DND-41 (cell line): ENCODE results near the gene NME9.

Source experiments
- ATAC-seq: fragments of 200-7000 bp; cut with Tn5 transposase; 3 replicates; pipeline ENCODE4 v1.9.1; 2021; ENCODE audit warnings: low read depth; ENCODE audit not compliant: insufficient read depth
- DNase-seq: peaks from one replicate; pipeline ENCODE4 v3.0.0-alpha.2; 2020
- H2AFZ ChIP-seq: 2 replicates; pipeline ENCODE4 v1.6.0; 2012; ENCODE audit warnings: low read depth, low read length
- H3K27ac ChIP-seq: 2 replicates; pipeline ENCODE4 v1.5.1; 2012; ENCODE audit warnings: low read length, inconsistent platforms
- H3K27me3 ChIP-seq: fragments of 200-600 bp; sonication (generic); 2 replicates; pipeline ENCODE4 v1.6.0; 2012; ENCODE audit warnings: low read length, mild to moderate bottlenecking, inconsistent platforms; ENCODE audit not compliant: insufficient read depth, poor library complexity
- H3K36me3 ChIP-seq: 2 replicates; pipeline ENCODE4 v1.5.1; 2012; ENCODE audit warnings: low read length, inconsistent platforms; ENCODE audit not compliant: insufficient read depth
- H3K4me1 ChIP-seq: 2 replicates; pipeline ENCODE4 v1.5.1; 2012; ENCODE audit warnings: mild to moderate bottlenecking, low read length; ENCODE audit not compliant: insufficient read depth
- H3K4me2 ChIP-seq: 2 replicates; pipeline ENCODE4 v1.6.0; 2012; ENCODE audit warnings: mild to moderate bottlenecking, moderate library complexity, low read length, inconsistent platforms; ENCODE audit not compliant: insufficient read depth
- H3K4me3 ChIP-seq, 2 experiments: fragments of 200-600 bp in 1 of 2; shearing (Covaris generic) in 1 of 2; 2 replicates each; pipeline ENCODE4 v1.5.1; 2012 to 2016; ENCODE audit warnings: inconsistent platforms in 2 of 2, low read length in 2 of 2, mild to moderate bottlenecking in 2 of 2, low read depth in 1 of 2, moderate library complexity in 1 of 2
- H3K79me2 ChIP-seq: 2 replicates; pipeline ENCODE4 v1.6.0; 2012; ENCODE audit warnings: low read length, inconsistent platforms; ENCODE audit not compliant: insufficient read depth
- H3K9ac ChIP-seq: 2 replicates; pipeline ENCODE4 v1.6.0; 2012; ENCODE audit warnings: low read depth, mild to moderate bottlenecking, inconsistent platforms, low read length, moderate library complexity
- H3K9me3 ChIP-seq: 2 replicates; pipeline ENCODE4 v1.5.1; 2012; ENCODE audit warnings: low read length, moderate library complexity, mild to moderate bottlenecking, inconsistent platforms; ENCODE audit not compliant: insufficient read depth, severe bottlenecking
- H4K20me1 ChIP-seq: 2 replicates; pipeline ENCODE4 v1.6.0; 2012; ENCODE audit warnings: low read length; ENCODE audit not compliant: insufficient read depth
- EZH2 ChIP-seq: IDR thresholded peaks from 3 replicates; pipeline ENCODE4 v1.6.1; 2012; ENCODE audit warnings: borderline replicate concordance, low read depth, mild to moderate bottlenecking, moderate library complexity, low read length, inconsistent platforms; ENCODE audit not compliant: severe bottlenecking
- TF ChIP-seq, protein P1 (sequence below): IDR thresholded peaks from 2 replicates; pipeline ENCODE4 v1.5.1; 2012; ENCODE audit warnings: borderline replicate concordance, low read length, moderate library complexity, mild to moderate bottlenecking; ENCODE audit not compliant: poor library complexity, severe bottlenecking; ENCODE audit errors: extremely low read depth

NME9 gene

DNA sequence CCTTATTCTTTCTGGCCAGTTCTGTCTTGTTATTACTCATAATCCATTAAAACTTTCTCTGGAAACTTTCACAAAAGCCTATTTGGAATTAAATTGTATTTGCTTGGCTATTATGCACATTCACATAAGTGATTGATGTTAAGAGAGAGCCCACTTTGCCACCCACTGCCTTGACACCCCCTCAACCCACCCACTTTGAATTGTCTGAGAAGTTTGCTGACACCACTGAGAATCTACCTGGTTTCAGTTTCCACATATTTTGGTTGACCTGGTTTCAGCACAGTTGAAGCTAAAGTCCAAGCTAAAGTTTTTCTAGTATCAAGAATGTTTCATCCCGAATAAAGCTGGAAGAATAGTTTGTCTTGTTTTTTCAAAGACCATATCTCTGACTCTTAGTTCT, 71.7 kb downstream of the NME9 start:
- Histone ChIP-seq H3K79me2 (no peaks in the 10 kb centered on the region), H3K27ac (no peak overlapping the region), H3K27me3 (no peaks in the 10 kb centered on the region), H2AFZ (no peak overlapping the region), H3K4me2 (no peak overlapping the region), H3K36me3 (peaks cover 13% of the 10 kb centered on the region; the same call in 1 of the 2 replicates), H4K20me1 (no peaks in the 10 kb centered on the region), H3K4me3 (no peak overlapping the region), H3K9ac (no peak overlapping the region), H3K9me3 (no peaks in the 10 kb centered on the region), H3K4me1 (no peaks in the 10 kb centered on the region)
- DNase-seq, result no peak
- TF ChIP-seq EZH2, result no peak
- TF ChIP-seq, protein P1, sequence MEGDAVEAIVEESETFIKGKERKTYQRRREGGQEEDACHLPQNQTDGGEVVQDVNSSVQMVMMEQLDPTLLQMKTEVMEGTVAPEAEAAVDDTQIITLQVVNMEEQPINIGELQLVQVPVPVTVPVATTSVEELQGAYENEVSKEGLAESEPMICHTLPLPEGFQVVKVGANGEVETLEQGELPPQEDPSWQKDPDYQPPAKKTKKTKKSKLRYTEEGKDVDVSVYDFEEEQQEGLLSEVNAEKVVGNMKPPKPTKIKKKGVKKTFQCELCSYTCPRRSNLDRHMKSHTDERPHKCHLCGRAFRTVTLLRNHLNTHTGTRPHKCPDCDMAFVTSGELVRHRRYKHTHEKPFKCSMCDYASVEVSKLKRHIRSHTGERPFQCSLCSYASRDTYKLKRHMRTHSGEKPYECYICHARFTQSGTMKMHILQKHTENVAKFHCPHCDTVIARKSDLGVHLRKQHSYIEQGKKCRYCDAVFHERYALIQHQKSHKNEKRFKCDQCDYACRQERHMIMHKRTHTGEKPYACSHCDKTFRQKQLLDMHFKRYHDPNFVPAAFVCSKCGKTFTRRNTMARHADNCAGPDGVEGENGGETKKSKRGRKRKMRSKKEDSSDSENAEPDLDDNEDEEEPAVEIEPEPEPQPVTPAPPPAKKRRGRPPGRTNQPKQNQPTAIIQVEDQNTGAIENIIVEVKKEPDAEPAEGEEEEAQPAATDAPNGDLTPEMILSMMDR, result no peak
- no peak for ATAC-seq

DNA sequence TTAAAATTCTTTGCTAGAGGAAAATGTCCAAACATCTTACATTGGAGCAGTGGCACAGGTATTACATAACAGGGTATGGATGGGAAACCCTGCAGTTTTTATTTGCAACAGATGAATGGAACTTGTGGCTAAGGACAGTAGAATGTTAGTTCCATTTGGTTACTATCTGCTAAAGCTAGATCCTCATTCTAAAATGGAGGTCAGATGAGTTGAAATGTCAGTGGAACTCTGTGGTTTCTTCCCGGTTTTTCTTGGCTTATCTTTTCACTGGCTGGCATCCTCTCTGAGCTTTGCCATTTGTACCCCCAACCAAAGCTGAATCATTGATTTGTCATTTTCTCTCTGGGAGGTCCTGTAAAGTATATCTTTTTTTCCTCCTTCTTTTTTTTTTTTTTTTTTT, 73.6 kb downstream of the NME9 start:
- Histone ChIP-seq H3K4me1 (no peaks in the 10 kb centered on the region), H2AFZ (no peak overlapping the region), H3K79me2 (no peaks in the 10 kb centered on the region), H3K4me2 (no peak overlapping the region), H3K27me3 (no peaks in the 10 kb centered on the region), H3K9me3 (no peaks in the 10 kb centered on the region), H3K36me3 (peaks cover 9% of the 10 kb centered on the region; the same call in 1 of the 2 replicates), H3K9ac (no peak overlapping the region), H3K4me3 (no peak overlapping the region), H3K27ac (no peak overlapping the region), H4K20me1 (no peaks in the 10 kb centered on the region)
- no peak for DNase-seq
- no peak for ATAC-seq
- no peak for TF ChIP-seq EZH2
- TF ChIP-seq, protein P1, result no peak

DNA sequence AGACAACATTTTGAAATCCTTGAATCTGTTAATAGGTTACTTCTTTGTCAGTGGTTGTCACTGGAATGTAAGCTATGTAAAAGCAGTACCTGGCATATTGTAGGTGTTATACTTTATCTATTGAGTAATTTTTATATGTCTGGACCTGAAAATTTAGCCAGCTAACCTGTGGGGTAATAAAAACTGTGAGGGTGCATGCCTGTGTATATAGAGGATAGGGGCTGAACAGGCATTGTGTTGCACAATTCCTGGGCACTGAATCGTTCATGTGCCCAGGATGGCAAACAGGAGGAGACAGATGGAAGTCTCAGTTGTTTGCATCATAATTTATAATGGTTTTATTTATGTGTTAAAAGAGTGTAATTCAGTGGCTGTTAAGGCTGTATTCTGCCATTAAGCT, 75.4 kb downstream of the NME9 start:
- DNase-seq, result no peak
- H4K20me1 ChIP-seq, result no peaks in the 10 kb centered on the region
- H3K79me2 ChIP-seq, result no peaks in the 10 kb centered on the region
- TF ChIP-seq, protein P1, result no peak
- H3K4me1 ChIP-seq, result no peaks in the 10 kb centered on the region
- H3K9me3 ChIP-seq, result no peaks in the 10 kb centered on the region
- no peak overlapping the region for H3K9ac ChIP-seq
- no peak overlapping the region for H2AFZ ChIP-seq
- no peak overlapping the region for H3K4me3 ChIP-seq
- no peak for ATAC-seq
- H3K4me2 ChIP-seq, result no peak overlapping the region
- H3K36me3 ChIP-seq, result peaks cover 9% of the 10 kb centered on the region; the same call in 1 of the 2 replicates
- H3K27ac ChIP-seq, result no peak overlapping the region
- H3K27me3 ChIP-seq, result no peaks in the 10 kb centered on the region

DNA sequence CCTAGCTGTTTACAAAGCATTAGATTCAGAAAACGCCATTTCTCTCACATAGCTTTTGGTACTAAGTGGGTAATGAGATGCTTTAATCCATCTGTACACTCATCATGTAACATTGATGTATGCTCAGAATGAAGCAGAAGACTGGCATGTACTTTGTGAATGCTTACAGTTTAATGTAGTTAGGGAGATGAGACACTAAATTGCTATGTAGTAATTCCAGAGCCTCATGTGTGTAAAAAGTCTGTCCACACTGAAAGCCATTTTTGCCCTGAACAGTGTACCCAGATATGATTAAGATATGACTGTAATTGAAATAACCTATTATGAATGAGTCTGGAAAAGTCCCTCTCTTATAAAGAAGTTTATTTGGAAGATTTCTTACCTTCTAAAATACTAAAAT, 76.0 kb downstream of the NME9 start:
- H3K9ac ChIP-seq, result no peak overlapping the region
- no peaks in the 10 kb centered on the region for H3K79me2 ChIP-seq
- no peak overlapping the region for H3K4me2 ChIP-seq
- H3K36me3 ChIP-seq, result peaks cover 8% of the 10 kb centered on the region; the same call in 1 of the 2 replicates
- H4K20me1 ChIP-seq, result no peaks in the 10 kb centered on the region
- no peaks in the 10 kb centered on the region for H3K4me1 ChIP-seq
- DNase-seq (no peak), ATAC-seq (no peak)
- no peak overlapping the region for H3K27ac ChIP-seq
- H3K9me3 ChIP-seq, result no peaks in the 10 kb centered on the region
- H3K4me3 ChIP-seq, result no peak overlapping the region
- no peaks in the 10 kb centered on the region for H3K27me3 ChIP-seq
- TF ChIP-seq EZH2, result no peak
- TF ChIP-seq, protein P1, result no peak
- no peak overlapping the region for H2AFZ ChIP-seq
